Measurements from ENCODE around the gene PDE10A. TPM values are rescaled to one million over a fixed set of nuclear protein-coding genes. Genes with fewer than 3 reads are reported as not detected.
"Not testable (repeated sequence)": the region's sequence is repeated elsewhere in the genome, so short reads cannot be mapped to it uniquely, and the experiment has no call there.

PDE10A gene
- total and polyA plus RNA-seq, 7 experiments from 2014 or later, result not detected

GRCh38 chr6:165611294-165611693, 51.7 kb downstream of the PDE10A start:
- H3K27ac Mint-ChIP-seq, result no peak overlapping the region

DNA sequence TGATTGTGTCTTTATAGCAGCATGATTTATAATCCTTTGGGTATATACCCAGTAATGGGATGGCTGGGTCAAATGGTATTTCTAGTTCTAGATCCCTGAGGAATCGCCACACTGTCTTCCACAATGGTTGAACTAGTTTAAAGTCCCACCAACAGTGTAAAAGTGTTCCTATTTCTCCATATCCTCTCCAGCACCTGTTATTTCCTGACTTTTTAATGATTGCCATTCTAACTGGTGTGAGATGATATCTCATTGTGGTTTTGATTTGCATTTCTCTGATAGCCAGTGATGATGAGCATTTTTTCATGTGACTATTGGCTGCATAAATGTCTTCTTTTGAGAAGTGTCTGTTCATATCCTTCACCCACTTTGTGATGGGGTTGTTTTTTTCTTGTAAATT, 54.5 kb downstream of the PDE10A start:
- H3K36me3 Mint-ChIP-seq; ATAC-seq; H3K4me3 Mint-ChIP-seq; DNase-seq; H3K9me3 Mint-ChIP-seq; H3K27ac ChIP-seq (ENCODE audit: low read depth, low read length); intact Hi-C loops (cut with micrococcal nuclease); H3K27me3 ChIP-seq (ENCODE audit: control insufficient read depth in 2 of 2, insufficient read depth in 2 of 2, low read length in 2 of 2); POLR2A ChIA-PET; H3K4me1 Mint-ChIP-seq; H3K4me3 ChIP-seq (ENCODE audit: low read length); H3K4me1 ChIP-seq (ENCODE audit: control insufficient read depth in 2 of 2, insufficient read depth in 2 of 2, low read length in 2 of 2); H3K36me3 ChIP-seq (ENCODE audit: control insufficient read depth in 2 of 3, insufficient read depth in 3 of 3, low read length in 3 of 3); H3K9me3 ChIP-seq (ENCODE audit: control insufficient read depth in 2 of 3, low read length in 3 of 3); H3K27me3 Mint-ChIP-seq; CTCF ChIA-PET; H3K27ac Mint-ChIP-seq: not testable (repeated sequence)

More at GRCh38 chr6:165611294-165611693, 51.7 kb downstream of the PDE10A start:
- Histone ChIP-seq H3K36me3 (ENCODE audit: control insufficient read depth in 2 of 3, insufficient read depth in 3 of 3, low read length in 3 of 3) (no peaks in the 10 kb centered on the region), H3K4me3 (ENCODE audit: low read length) (no peak overlapping the region), H3K27me3 (ENCODE audit: control insufficient read depth in 2 of 2, insufficient read depth in 2 of 2, low read length in 2 of 2) (no peaks in the 10 kb centered on the region), H3K4me1 (ENCODE audit: control insufficient read depth in 2 of 2, insufficient read depth in 2 of 2, low read length in 2 of 2) (no peaks in the 10 kb centered on the region), H3K9me3 (ENCODE audit: control insufficient read depth in 2 of 3, low read length in 3 of 3) (no peaks in the 10 kb centered on the region), H3K27ac (ENCODE audit: low read depth, low read length) (no peak overlapping the region)
- CTCF ChIA-PET, result no interaction called here
- ATAC-seq (no peak), DNase-seq (no peak)
- intact Hi-C loops (cut with micrococcal nuclease), result no loop called here
- peaks cover 0 to 2% (median 0%) of the 10 kb centered on the region in 7 donors for H3K4me1 Mint-ChIP-seq
- H3K4me3 Mint-ChIP-seq, result no peak overlapping the region
- H3K36me3 Mint-ChIP-seq, result no peaks in the 10 kb centered on the region
- peaks cover 0 to 11% (median 3%) of the 10 kb centered on the region in 11 donors for H3K9me3 Mint-ChIP-seq
- POLR2A ChIA-PET, result no interaction called here
- H3K27me3 Mint-ChIP-seq, result no peaks in the 10 kb centered on the region

GRCh38 chr6:165606740-165607008, 56.4 kb downstream of the PDE10A start:
- no peaks in the 10 kb centered on the region for H3K4me1 ChIP-seq (ENCODE audit: control insufficient read depth in 2 of 2, insufficient read depth in 2 of 2, low read length in 2 of 2)
- intact Hi-C loops (cut with micrococcal nuclease), result no loop called here
- Mint-ChIP-seq H3K27me3 (no peaks in the 10 kb centered on the region), H3K4me3 (no peak overlapping the region), H3K4me1 (no peaks in the 10 kb centered on the region), H3K9me3 (peaks cover 0 to 5% (median 0%) of the 10 kb centered on the region in 11 donors), H3K36me3 (no peaks in the 10 kb centered on the region), H3K27ac (no peak overlapping the region)
- ChIA-PET POLR2A (no interaction called here), CTCF (no interaction called here)
- no peaks in the 10 kb centered on the region for H3K27me3 ChIP-seq (ENCODE audit: control insufficient read depth in 2 of 2, insufficient read depth in 2 of 2, low read length in 2 of 2)
- H3K4me3 ChIP-seq (ENCODE audit: low read length), result no peak overlapping the region
- no peak overlapping the region for H3K27ac ChIP-seq (ENCODE audit: low read depth, low read length)
- no peaks in the 10 kb centered on the region for H3K36me3 ChIP-seq (ENCODE audit: control insufficient read depth in 2 of 3, insufficient read depth in 3 of 3, low read length in 3 of 3)
- DNase-seq, result no peak
- no peak for ATAC-seq
- H3K9me3 ChIP-seq (ENCODE audit: control insufficient read depth in 2 of 3, low read length in 3 of 3), result no peaks in the 10 kb centered on the region

GRCh38 chr6:165605901-165606739, 56.9 kb downstream of the PDE10A start:
- ATAC-seq (no peak), DNase-seq (no peak)
- no peaks in the 10 kb centered on the region for H3K36me3 ChIP-seq (ENCODE audit: control insufficient read depth in 2 of 3, insufficient read depth in 3 of 3, low read length in 3 of 3)
- H3K9me3 ChIP-seq (ENCODE audit: control insufficient read depth in 2 of 3, low read length in 3 of 3), result no peaks in the 10 kb centered on the region
- POLR2A ChIA-PET, result no interaction called here
- peaks cover 0 to 5% (median 0%) of the 10 kb centered on the region in 11 donors for H3K9me3 Mint-ChIP-seq
- H3K36me3 Mint-ChIP-seq, result no peaks in the 10 kb centered on the region
- H3K27me3 Mint-ChIP-seq, result no peaks in the 10 kb centered on the region
- no peak overlapping the region for H3K27ac Mint-ChIP-seq
- H3K27ac ChIP-seq (ENCODE audit: low read depth, low read length), result no peak overlapping the region
- CTCF ChIA-PET, result no interaction called here
- no peak overlapping the region for H3K4me3 ChIP-seq (ENCODE audit: low read length)
- no peaks in the 10 kb centered on the region for H3K4me1 Mint-ChIP-seq
- H3K4me3 Mint-ChIP-seq, result no peak overlapping the region
- H3K27me3 ChIP-seq (ENCODE audit: control insufficient read depth in 2 of 2, insufficient read depth in 2 of 2, low read length in 2 of 2), result no peaks in the 10 kb centered on the region
- intact Hi-C loops (cut with micrococcal nuclease), result no loop called here
- no peaks in the 10 kb centered on the region for H3K4me1 ChIP-seq (ENCODE audit: control insufficient read depth in 2 of 2, insufficient read depth in 2 of 2, low read length in 2 of 2)

- Histone ChIP-seq H3K27me3 (ENCODE audit: control insufficient read depth in 2 of 2, insufficient read depth in 2 of 2, low read length in 2 of 2) (no peaks in the 10 kb centered on the region), H3K4me3 (ENCODE audit: low read length) (no peak overlapping the region), H3K27ac (ENCODE audit: low read depth, low read length) (no peak overlapping the region), H3K9me3 (ENCODE audit: control insufficient read depth in 2 of 3, low read length in 3 of 3) (no peaks in the 10 kb centered on the region), H3K36me3 (ENCODE audit: control insufficient read depth in 2 of 3, insufficient read depth in 3 of 3, low read length in 3 of 3) (no peaks in the 10 kb centered on the region), H3K4me1 (ENCODE audit: control insufficient read depth in 2 of 2, insufficient read depth in 2 of 2, low read length in 2 of 2) (no peaks in the 10 kb centered on the region)
- Mint-ChIP-seq H3K27me3 (no peaks in the 10 kb centered on the region), H3K36me3 (no peaks in the 10 kb centered on the region), H3K4me1 (no peaks in the 10 kb centered on the region), H3K9me3 (peaks cover 0 to 9% (median 0%) of the 10 kb centered on the region in 11 donors), H3K27ac (no peak overlapping the region), H3K4me3 (no peak overlapping the region)
- no peak for ATAC-seq
- CTCF ChIA-PET, result no interaction called here
- no peak for DNase-seq
- POLR2A ChIA-PET, result no interaction called here
- intact Hi-C loops (cut with micrococcal nuclease), result no loop called here
These were observed 57.7 kb downstream of the PDE10A start for GRCh38 chr6:165605182-165605875.

GRCh38 chr6:165602291-165602690, 60.8 kb downstream of the PDE10A start:
- Histone ChIP-seq H3K27me3 (ENCODE audit: control insufficient read depth in 2 of 2, insufficient read depth in 2 of 2, low read length in 2 of 2) (no peaks in the 10 kb centered on the region), H3K27ac (ENCODE audit: low read depth, low read length) (no peak overlapping the region), H3K36me3 (ENCODE audit: control insufficient read depth in 2 of 3, insufficient read depth in 3 of 3, low read length in 3 of 3) (no peaks in the 10 kb centered on the region), H3K4me1 (ENCODE audit: control insufficient read depth in 2 of 2, insufficient read depth in 2 of 2, low read length in 2 of 2) (no peaks in the 10 kb centered on the region), H3K4me3 (ENCODE audit: low read length) (no peak overlapping the region), H3K9me3 (ENCODE audit: control insufficient read depth in 2 of 3, low read length in 3 of 3) (no peaks in the 10 kb centered on the region)
- H3K27me3 Mint-ChIP-seq, result no peaks in the 10 kb centered on the region
- intact Hi-C loops (cut with micrococcal nuclease), result no loop called here
- no peaks in the 10 kb centered on the region for H3K4me1 Mint-ChIP-seq
- ATAC-seq (no peak), DNase-seq (no peak)
- H3K4me3 Mint-ChIP-seq, result no peak overlapping the region
- peaks cover 0 to 9% (median 2%) of the 10 kb centered on the region in 11 donors for H3K9me3 Mint-ChIP-seq
- POLR2A ChIA-PET, result no interaction called here
- H3K36me3 Mint-ChIP-seq, result no peaks in the 10 kb centered on the region
- H3K27ac Mint-ChIP-seq, result no peak overlapping the region
- CTCF ChIA-PET, result no interaction called here

GRCh38 chr6:165600606-165601005, 62.4 kb downstream of the PDE10A start:
- no peak overlapping the region for H3K27ac ChIP-seq (ENCODE audit: low read depth, low read length)
- Mint-ChIP-seq H3K9me3 (peaks cover 0 to 9% (median 4%) of the 10 kb centered on the region in 11 donors), H3K36me3 (no peaks in the 10 kb centered on the region), H3K4me3 (no peak overlapping the region), H3K4me1 (no peaks in the 10 kb centered on the region), H3K27me3 (no peaks in the 10 kb centered on the region), H3K27ac (no peak overlapping the region)
- H3K27me3 ChIP-seq (ENCODE audit: control insufficient read depth in 2 of 2, insufficient read depth in 2 of 2, low read length in 2 of 2), result no peaks in the 10 kb centered on the region
- no peak overlapping the region for H3K4me3 ChIP-seq (ENCODE audit: low read length)
- no peak for DNase-seq
- intact Hi-C loops (cut with micrococcal nuclease), result no loop called here
- ChIA-PET CTCF (no interaction called here), POLR2A (no interaction called here)
- H3K4me1 ChIP-seq (ENCODE audit: control insufficient read depth in 2 of 2, insufficient read depth in 2 of 2, low read length in 2 of 2), result no peaks in the 10 kb centered on the region
- no peak for ATAC-seq
- H3K36me3 ChIP-seq (ENCODE audit: control insufficient read depth in 2 of 3, insufficient read depth in 3 of 3, low read length in 3 of 3), result no peaks in the 10 kb centered on the region
- no peaks in the 10 kb centered on the region for H3K9me3 ChIP-seq (ENCODE audit: control insufficient read depth in 2 of 3, low read length in 3 of 3)
